HFFc6 (cell line): ENCODE data around the gene IL11RA. TPM values are rescaled to one million over a fixed set of nuclear protein-coding genes. Genes with fewer than 3 reads are reported as not detected.

ENCODE experiments used
- DNase-seq: peaks from one replicate; pipeline ENCODE4 v3.0.0-alpha.2; 2018
- H3K27ac Mint-ChIP-seq: 2 replicates; pipeline ENCODE4 v1.8.0; 2020; ENCODE audit warnings: mild to moderate bottlenecking, mixed read lengths
- H3K27me3 Mint-ChIP-seq: 2 replicates; pipeline ENCODE4 v1.8.0; 2021; ENCODE audit warnings: mild to moderate bottlenecking, moderate library complexity, mixed read lengths; ENCODE audit not compliant: insufficient read depth
- H3K36me3 Mint-ChIP-seq: 2 replicates; pipeline ENCODE4 v1.8.0; 2021; ENCODE audit warnings: low read depth, mixed read lengths
- H3K4me1 Mint-ChIP-seq: 2 replicates; pipeline ENCODE4 v1.8.0; 2020; ENCODE audit warnings: low read depth, mixed read lengths
- H3K4me3 Mint-ChIP-seq: 2 replicates; pipeline ENCODE4 v1.8.0; 2020; ENCODE audit warnings: mild to moderate bottlenecking, moderate library complexity, mixed read lengths
- H3K9me3 Mint-ChIP-seq: 2 replicates; pipeline ENCODE4 v1.8.0; 2020; ENCODE audit warnings: mild to moderate bottlenecking, mixed read lengths
- total RNA-seq, 6 experiments: library from RNA; stranded (reverse); fragmentation: NEBNext Ultra II Directional; extraction: Animal tissue kit (Norgen Biotek cat#: 25700); gene quantifications; 2 replicates in 1 of 6; 3 replicates in 5 of 6; pipeline ENCODE4 v1.2.3, GENCODE V29; 2021
- TF ChIP-seq, protein P1 (sequence below): fragments of 200-600 bp; sonication (generic); IDR thresholded peaks from 2 replicates; pipeline ENCODE4 v1.5.0; 2021; ENCODE audit warnings: antibody characterized with exemption, mild to moderate bottlenecking

The IL11RA gene
- total RNA-seq, 6 experiments from 2014 or later, result 20.9 to 26.3 (median 23.6) TPM

- H3K4me1 Mint-ChIP-seq, result peaks cover 9% of the 10 kb centered on the region
- peaks cover 1% of the 10 kb centered on the region for H3K27me3 Mint-ChIP-seq
- H3K27ac Mint-ChIP-seq, result no peak overlapping the region
- TF ChIP-seq, protein P1, sequence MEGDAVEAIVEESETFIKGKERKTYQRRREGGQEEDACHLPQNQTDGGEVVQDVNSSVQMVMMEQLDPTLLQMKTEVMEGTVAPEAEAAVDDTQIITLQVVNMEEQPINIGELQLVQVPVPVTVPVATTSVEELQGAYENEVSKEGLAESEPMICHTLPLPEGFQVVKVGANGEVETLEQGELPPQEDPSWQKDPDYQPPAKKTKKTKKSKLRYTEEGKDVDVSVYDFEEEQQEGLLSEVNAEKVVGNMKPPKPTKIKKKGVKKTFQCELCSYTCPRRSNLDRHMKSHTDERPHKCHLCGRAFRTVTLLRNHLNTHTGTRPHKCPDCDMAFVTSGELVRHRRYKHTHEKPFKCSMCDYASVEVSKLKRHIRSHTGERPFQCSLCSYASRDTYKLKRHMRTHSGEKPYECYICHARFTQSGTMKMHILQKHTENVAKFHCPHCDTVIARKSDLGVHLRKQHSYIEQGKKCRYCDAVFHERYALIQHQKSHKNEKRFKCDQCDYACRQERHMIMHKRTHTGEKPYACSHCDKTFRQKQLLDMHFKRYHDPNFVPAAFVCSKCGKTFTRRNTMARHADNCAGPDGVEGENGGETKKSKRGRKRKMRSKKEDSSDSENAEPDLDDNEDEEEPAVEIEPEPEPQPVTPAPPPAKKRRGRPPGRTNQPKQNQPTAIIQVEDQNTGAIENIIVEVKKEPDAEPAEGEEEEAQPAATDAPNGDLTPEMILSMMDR, result no peak
- no peak overlapping the region for H3K4me3 Mint-ChIP-seq
- no peaks in the 10 kb centered on the region for H3K9me3 Mint-ChIP-seq
- no peak for DNase-seq
- peaks cover 5% of the 10 kb centered on the region; the same call in 1 of the 2 replicates for H3K36me3 Mint-ChIP-seq
Observed at GRCh38 chr9:34659592-34660253, 7.7 kb downstream of the IL11RA start.

- TF ChIP-seq, protein P1, result no peak
- peaks cover 3% of the 10 kb centered on the region for H3K27me3 Mint-ChIP-seq
- H3K27ac Mint-ChIP-seq, result no peak within 1 kb of the TSS
- DNase-seq, result no peak
- no peak within 1 kb of the TSS for H3K4me3 Mint-ChIP-seq
- H3K9me3 Mint-ChIP-seq, result no peaks in the 10 kb centered on the region
- H3K36me3 Mint-ChIP-seq, result peaks cover 3% of the 10 kb centered on the region; the same call in 1 of the 2 replicates
- H3K4me1 Mint-ChIP-seq, result peaks cover 29% of the 10 kb centered on the region
Observed at GRCh38 chr9:34662526-34663302, 10.7 kb downstream of the IL11RA start, which contains the start of gene CCL27. Gene CCL27 (minus strand): TSS chr9:34662657. CDS start chr9:34662633, 24 bp downstream.

- DNase-seq, result no peak
- Mint-ChIP-seq H3K4me3 (no peak overlapping the region), H3K4me1 (peaks cover 31% of the 10 kb centered on the region), H3K27me3 (peaks cover 3% of the 10 kb centered on the region), H3K9me3 (no peaks in the 10 kb centered on the region), H3K36me3 (peaks cover 8% of the 10 kb centered on the region; the same call in 1 of the 2 replicates), H3K27ac (no peak overlapping the region)
- TF ChIP-seq, protein P1, result no peak
Observed at GRCh38 chr9:34663303-34663605, 11.3 kb downstream of the IL11RA start.

GRCh38 chr9:34664281-34665066, 12.5 kb downstream of the IL11RA start:
- peak; percentile 79 for DNase-seq
- Mint-ChIP-seq H3K9me3 (peaks cover 5% of the 10 kb centered on the region), H3K4me1 (peaks cover 31% of the 10 kb centered on the region), H3K4me3 (peak overlapping the region; percentile 96), H3K27me3 (peaks cover 3% of the 10 kb centered on the region), H3K36me3 (peaks cover 20% of the 10 kb centered on the region), H3K27ac (peak overlapping the region; percentile 82)
- TF ChIP-seq, protein P1, result peak; percentile 90

DNA sequence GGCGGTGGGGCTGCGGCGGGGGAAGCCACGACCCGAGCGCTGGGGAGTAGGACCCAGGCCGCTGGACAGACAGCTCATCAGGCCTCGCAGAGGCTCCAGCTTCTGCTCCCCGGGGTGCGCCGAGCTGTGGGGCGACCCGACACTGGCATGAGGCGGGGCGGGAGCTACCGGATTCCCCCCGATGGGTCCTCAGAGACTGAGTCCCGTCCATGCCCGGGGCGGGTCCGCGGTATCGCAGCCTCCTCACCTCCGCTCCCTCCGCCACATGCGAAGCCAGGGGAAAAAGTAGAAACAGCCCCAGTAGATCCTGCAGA, 13.0 kb downstream of the IL11RA start:
- peak overlapping the region; percentile 97 for H3K27ac Mint-ChIP-seq
- TF ChIP-seq, protein P1, result no peak

More for the DNA sequence above, 13.0 kb downstream of the IL11RA start:
- H3K27me3 Mint-ChIP-seq, result peaks cover 3% of the 10 kb centered on the region
- H3K36me3 Mint-ChIP-seq, result peaks cover 25% of the 10 kb centered on the region
- H3K4me3 Mint-ChIP-seq, result peak overlapping the region; percentile 96
- H3K9me3 Mint-ChIP-seq, result peaks cover 7% of the 10 kb centered on the region
- H3K4me1 Mint-ChIP-seq, result peaks cover 31% of the 10 kb centered on the region
- DNase-seq, result no peak
